GM12801 (cell line): ENCODE results near the gene THSD4.

Experiments
- CTCF ChIP-seq: IDR thresholded peaks from one replicate; pipeline ENCODE4 v1.5.1; 2011; ENCODE audit warnings: control low read depth; ENCODE audit not compliant: insufficient read length; ENCODE audit errors: extremely low read depth

The THSD4 gene

GRCh38 chr15:71237456-71238188, 122.4 kb downstream of the THSD4 start:
- TF ChIP-seq CTCF: no peak

- TF ChIP-seq CTCF: no peak
These were observed 123.7 kb downstream of the THSD4 start for GRCh38 chr15:71238926-71239325.

GRCh38 chr15:71239592-71240364, 124.5 kb downstream of the THSD4 start:
- no peak for TF ChIP-seq CTCF

- TF ChIP-seq CTCF: no peak
These were observed 127.0 kb downstream of the THSD4 start for GRCh38 chr15:71242292-71242691.

GRCh38 chr15:71244250-71244649, 129.0 kb downstream of the THSD4 start:
- no peak for TF ChIP-seq CTCF

- no peak for TF ChIP-seq CTCF
These were observed 130.3 kb downstream of the THSD4 start for GRCh38 chr15:71245588-71245987.

- no peak for TF ChIP-seq CTCF
These were observed 133.1 kb downstream of the THSD4 start for GRCh38 chr15:71248386-71248785.
